HFFc6 (cell line): ENCODE measurements around the gene HNRNPA1. TPM values are rescaled to one million over a fixed set of nuclear protein-coding genes. Genes with fewer than 3 reads are reported as not detected.
"Not testable (repeated sequence)": the region's sequence is repeated elsewhere in the genome, so short reads cannot be mapped to it uniquely, and the experiment has no call there.

ENCODE experiments used
- DNase-seq: peaks from one replicate; pipeline ENCODE4 v3.0.0-alpha.2; 2018
- H3K27ac Mint-ChIP-seq: 2 replicates; pipeline ENCODE4 v1.8.0; 2020; ENCODE audit warnings: mild to moderate bottlenecking, mixed read lengths
- H3K27me3 Mint-ChIP-seq: 2 replicates; pipeline ENCODE4 v1.8.0; 2021; ENCODE audit warnings: mild to moderate bottlenecking, moderate library complexity, mixed read lengths; ENCODE audit not compliant: insufficient read depth
- H3K36me3 Mint-ChIP-seq: 2 replicates; pipeline ENCODE4 v1.8.0; 2021; ENCODE audit warnings: low read depth, mixed read lengths
- H3K4me1 Mint-ChIP-seq: 2 replicates; pipeline ENCODE4 v1.8.0; 2020; ENCODE audit warnings: low read depth, mixed read lengths
- H3K4me3 Mint-ChIP-seq: 2 replicates; pipeline ENCODE4 v1.8.0; 2020; ENCODE audit warnings: mild to moderate bottlenecking, moderate library complexity, mixed read lengths
- H3K9me3 Mint-ChIP-seq: 2 replicates; pipeline ENCODE4 v1.8.0; 2020; ENCODE audit warnings: mild to moderate bottlenecking, mixed read lengths
- long read RNA-seq: library from polyadenylated mRNA; unstranded; transcript quantifications from one replicate; pipeline ENCODE4 v2.0.0, GENCODE V29; 2019
- total RNA-seq, 6 experiments: library from RNA; stranded (reverse); fragmentation: NEBNext Ultra II Directional; extraction: Animal tissue kit (Norgen Biotek cat#: 25700); gene quantifications; 2 replicates in 1 of 6; 3 replicates in 5 of 6; pipeline ENCODE4 v1.2.3, GENCODE V29; 2021
- TF ChIP-seq, protein P1 (sequence below): fragments of 200-600 bp; sonication (generic); IDR thresholded peaks from 2 replicates; pipeline ENCODE4 v1.5.0; 2021; ENCODE audit warnings: antibody characterized with exemption, mild to moderate bottlenecking

The HNRNPA1 gene
- 1,000 to 10,000 TPM in 3 of 6 experiments, 100 to 1,000 TPM in 3; 768 to 1,141 (median 1,018) TPM for total RNA-seq
- long read RNA-seq, full-length matches to known transcripts, result 1,391 of 1,574 reads
- long read RNA-seq, partial matches to known transcripts, result 130 of 1,574 reads
- long read RNA-seq, other reads (novel, unspliced or antisense), result 53 of 1,574 reads

DNA sequence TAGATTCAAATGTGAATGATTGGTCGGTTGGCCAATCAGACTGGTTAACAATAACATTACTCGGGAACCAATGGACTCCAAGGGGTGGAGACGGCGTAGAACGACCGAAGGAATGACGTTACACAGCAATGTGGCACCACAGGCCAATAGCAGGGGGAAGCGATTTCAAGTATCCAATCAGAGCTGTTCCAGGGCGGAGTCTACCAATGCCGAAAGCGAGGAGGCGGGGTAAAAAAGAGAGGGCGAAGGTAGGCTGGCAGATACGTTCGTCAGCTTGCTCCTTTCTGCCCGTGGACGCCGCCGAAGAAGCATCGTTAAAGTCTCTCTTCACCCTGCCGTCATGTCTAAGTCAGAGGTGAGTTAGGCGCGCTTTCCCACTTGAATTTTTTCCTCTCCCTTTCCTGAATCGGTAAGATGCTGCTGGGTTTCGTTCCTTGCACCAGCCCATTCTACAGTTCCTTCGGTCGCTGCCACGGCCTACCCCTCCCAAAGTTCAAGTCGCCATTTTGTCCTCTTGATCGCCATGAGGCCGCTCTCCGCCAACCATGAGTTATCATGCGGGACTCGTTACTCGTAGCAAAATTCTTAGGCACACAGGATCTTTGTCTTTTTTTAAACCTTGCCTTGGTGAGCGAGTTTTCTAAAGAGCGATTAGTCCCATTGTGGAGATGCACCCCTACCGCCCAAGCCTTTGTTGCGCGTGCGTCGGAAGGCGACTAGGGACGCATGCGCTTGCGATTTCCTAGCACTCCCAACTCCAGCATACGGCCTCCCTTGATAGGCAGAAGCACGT, at the start of gene HNRNPA1:
Gene HNRNPA1, plus strand, starts transcription at position 259 of the 793 bp plus-strand sequence. Its CDS starts 82 bp downstream, at position 341.
- H3K27ac Mint-ChIP-seq, result no peak within 1 kb of the TSS

DNA sequence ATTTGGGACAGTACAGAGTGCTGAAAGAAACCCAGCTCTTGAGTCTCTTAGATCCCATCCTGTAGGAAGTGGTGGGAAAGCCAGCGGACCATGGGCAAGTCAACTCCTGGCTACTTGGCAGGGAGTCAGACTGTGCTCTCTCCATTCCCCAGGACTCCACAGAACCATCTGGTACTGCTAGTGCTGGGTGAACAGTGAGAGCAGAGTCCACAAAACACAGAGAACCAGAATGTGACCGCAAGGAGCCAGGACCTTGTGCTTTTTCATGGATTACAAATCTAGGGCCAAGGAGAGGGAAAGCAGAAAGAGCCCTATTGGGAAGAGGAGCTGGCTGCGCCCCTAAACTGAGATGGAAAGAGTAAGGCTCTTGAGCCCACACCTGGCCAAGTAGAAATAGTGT, 49.3 kb upstream of the HNRNPA1 start:
- DNase-seq, H3K27me3 Mint-ChIP-seq, H3K27ac Mint-ChIP-seq, H3K9me3 Mint-ChIP-seq, H3K36me3 Mint-ChIP-seq, H3K4me3 Mint-ChIP-seq: not testable (repeated sequence)
- peaks cover 39% of the 10 kb centered on the region for H3K4me1 Mint-ChIP-seq

More for the DNA sequence above, at the start of gene HNRNPA1:
- no peak within 1 kb of the TSS for H3K4me3 Mint-ChIP-seq
- peak; percentile 100 for DNase-seq
- peaks cover 7% of the 10 kb centered on the region for H3K36me3 Mint-ChIP-seq
- peaks cover 58% of the 10 kb centered on the region for H3K4me1 Mint-ChIP-seq
- TF ChIP-seq, protein P1, sequence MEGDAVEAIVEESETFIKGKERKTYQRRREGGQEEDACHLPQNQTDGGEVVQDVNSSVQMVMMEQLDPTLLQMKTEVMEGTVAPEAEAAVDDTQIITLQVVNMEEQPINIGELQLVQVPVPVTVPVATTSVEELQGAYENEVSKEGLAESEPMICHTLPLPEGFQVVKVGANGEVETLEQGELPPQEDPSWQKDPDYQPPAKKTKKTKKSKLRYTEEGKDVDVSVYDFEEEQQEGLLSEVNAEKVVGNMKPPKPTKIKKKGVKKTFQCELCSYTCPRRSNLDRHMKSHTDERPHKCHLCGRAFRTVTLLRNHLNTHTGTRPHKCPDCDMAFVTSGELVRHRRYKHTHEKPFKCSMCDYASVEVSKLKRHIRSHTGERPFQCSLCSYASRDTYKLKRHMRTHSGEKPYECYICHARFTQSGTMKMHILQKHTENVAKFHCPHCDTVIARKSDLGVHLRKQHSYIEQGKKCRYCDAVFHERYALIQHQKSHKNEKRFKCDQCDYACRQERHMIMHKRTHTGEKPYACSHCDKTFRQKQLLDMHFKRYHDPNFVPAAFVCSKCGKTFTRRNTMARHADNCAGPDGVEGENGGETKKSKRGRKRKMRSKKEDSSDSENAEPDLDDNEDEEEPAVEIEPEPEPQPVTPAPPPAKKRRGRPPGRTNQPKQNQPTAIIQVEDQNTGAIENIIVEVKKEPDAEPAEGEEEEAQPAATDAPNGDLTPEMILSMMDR, result no peak
- H3K9me3 Mint-ChIP-seq, result no peaks in the 10 kb centered on the region
- H3K27me3 Mint-ChIP-seq, result peaks cover 6% of the 10 kb centered on the region

DNA sequence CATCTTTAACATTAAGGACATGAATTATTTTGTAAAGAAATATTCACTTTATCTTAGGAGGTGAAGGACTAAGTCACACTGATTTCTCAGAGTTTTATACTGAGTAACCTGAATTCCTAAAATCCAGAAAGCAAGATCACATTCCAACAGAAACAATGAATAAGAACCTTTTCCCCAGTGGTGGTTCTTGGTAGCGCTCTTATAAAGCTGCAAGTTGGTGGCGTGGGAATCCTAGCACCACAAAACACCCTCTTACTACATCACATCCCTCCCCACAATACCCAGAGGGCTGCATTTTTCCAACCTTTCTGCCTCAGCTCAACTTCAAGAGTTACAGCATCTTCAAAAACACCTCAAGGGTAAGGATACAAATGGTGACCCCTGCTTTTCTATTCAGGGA, 47.7 kb upstream of the HNRNPA1 start:
- H3K4me1 Mint-ChIP-seq, result peaks cover 32% of the 10 kb centered on the region
- TF ChIP-seq, protein P1, result peak; percentile 22; the same call in 1 of the 2 replicates
- H3K27ac Mint-ChIP-seq, result no peak overlapping the region; the same call in 1 of the 2 replicates
- H3K36me3 Mint-ChIP-seq, result peaks cover 10% of the 10 kb centered on the region; the same call in 1 of the 2 replicates
- no peak overlapping the region for H3K4me3 Mint-ChIP-seq
- no peak for DNase-seq
- H3K27me3 Mint-ChIP-seq, result no peaks in the 10 kb centered on the region
- H3K9me3 Mint-ChIP-seq, result no peaks in the 10 kb centered on the region

DNA sequence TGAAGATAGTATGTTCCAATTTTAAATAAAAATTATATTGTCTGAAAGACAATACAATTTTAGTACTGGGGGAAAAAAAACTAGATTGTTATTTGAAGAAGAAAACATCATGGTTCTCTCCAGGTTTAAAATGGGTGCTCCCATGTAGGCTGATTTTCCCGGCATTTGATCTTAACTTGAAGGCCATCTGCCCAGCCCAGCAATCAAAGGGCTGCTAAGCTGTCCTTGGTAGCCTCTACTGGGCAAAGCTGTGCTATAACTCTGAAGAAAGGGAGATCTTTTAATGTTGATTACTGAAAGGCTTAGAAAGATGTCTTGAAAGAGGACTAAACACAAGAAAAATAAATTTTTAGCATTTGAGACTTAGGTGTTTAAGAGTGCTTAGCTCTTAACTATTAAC, 42.0 kb upstream of the HNRNPA1 start:
- no peaks in the 10 kb centered on the region for H3K9me3 Mint-ChIP-seq

DNA sequence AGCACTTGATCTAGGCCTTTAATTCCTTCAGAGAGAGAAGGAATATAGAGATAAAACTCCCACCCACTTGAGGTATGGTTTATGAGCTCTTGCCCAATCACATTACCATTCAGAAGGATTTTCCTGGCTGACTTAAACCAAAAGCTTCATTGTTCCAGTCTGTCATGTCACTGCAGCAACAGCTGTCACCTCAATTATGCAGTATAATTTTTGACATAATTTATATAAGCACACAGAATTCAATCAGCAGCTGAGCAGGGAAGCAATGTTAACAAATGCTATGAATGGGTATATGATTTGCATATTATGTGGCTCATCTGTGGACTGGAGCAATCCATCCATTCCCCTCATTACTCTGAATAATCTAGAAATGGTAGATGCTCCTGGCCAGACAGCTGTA, 40.9 kb upstream of the HNRNPA1 start:
- no peak for DNase-seq
- Mint-ChIP-seq H3K36me3 (peaks cover 17% of the 10 kb centered on the region), H3K4me1 (no peaks in the 10 kb centered on the region), H3K4me3 (no peak overlapping the region), H3K27ac (no peak overlapping the region), H3K27me3 (no peaks in the 10 kb centered on the region), H3K9me3 (no peaks in the 10 kb centered on the region)
- TF ChIP-seq, protein P1, result no peak

More for the DNA sequence above, 42.0 kb upstream of the HNRNPA1 start:
- no peak for DNase-seq
- TF ChIP-seq, protein P1, result no peak
- H3K27ac Mint-ChIP-seq, result no peak overlapping the region; the same call in 1 of the 2 replicates
- no peaks in the 10 kb centered on the region for H3K4me1 Mint-ChIP-seq
- H3K4me3 Mint-ChIP-seq, result no peak overlapping the region
- peaks cover 20% of the 10 kb centered on the region for H3K36me3 Mint-ChIP-seq
- no peaks in the 10 kb centered on the region for H3K27me3 Mint-ChIP-seq

DNA sequence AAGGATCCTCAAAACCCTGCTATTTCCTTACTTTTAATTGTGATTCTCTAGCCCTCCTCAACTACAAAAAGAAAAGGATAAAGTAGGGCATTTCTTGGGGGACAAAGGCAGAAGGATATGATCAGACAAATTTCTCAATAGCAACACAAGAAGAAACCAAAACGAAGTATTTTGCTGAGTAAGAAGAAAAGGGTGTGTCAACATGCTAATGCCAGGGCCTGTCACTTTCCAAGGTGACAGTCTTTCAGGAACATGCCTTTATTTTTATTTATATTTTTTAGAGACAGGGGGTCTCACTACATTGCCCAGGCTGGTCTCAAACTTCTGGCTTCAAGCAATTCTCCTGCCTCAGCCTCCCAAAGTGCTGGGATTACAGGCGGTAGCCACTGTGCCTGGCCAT, 40.4 kb upstream of the HNRNPA1 start:
- DNase-seq, result no peak
- H3K27ac Mint-ChIP-seq, result no peak overlapping the region
- H3K9me3 Mint-ChIP-seq, result no peaks in the 10 kb centered on the region
- H3K4me1 Mint-ChIP-seq, result no peaks in the 10 kb centered on the region
- no peaks in the 10 kb centered on the region for H3K27me3 Mint-ChIP-seq
- H3K4me3 Mint-ChIP-seq, result no peak overlapping the region
- TF ChIP-seq, protein P1, result no peak
- peaks cover 15% of the 10 kb centered on the region for H3K36me3 Mint-ChIP-seq
